Muscle of back (tissue), 11 donors: ENCODE results near the gene COL17A1. TPM values are rescaled to one million over a fixed set of nuclear protein-coding genes. Genes with fewer than 3 reads are reported as not detected.

Source experiments
- DNase-seq, 3 donors: peaks; one replicate each; pipeline versions ENCODE4 v3.0.0 to v3.0.0-alpha.2; 2013
- polyA plus RNA-seq, 10 donors: library from polyadenylated mRNA; unstranded; fragments of 120-200 nt; gene quantifications; one replicate each; pipeline ENCODE4 v1.2.1, GENCODE V29; 2013; ENCODE audit not compliant: insufficient read length in 10 of 10

Gene COL17A1
- polyA plus RNA-seq, 10 donors = 0.16 to 91.2 (median 0.35) TPM; not detected in 1

GRCh38 chr10:104033966-104034365 is 51.7 kb downstream of the COL17A1 start:
- no peak for DNase-seq

GRCh38 chr10:104033401-104033930 is 52.2 kb downstream of the COL17A1 start:
- DNase-seq = no peak

- DNase-seq = no peak
Observed at GRCh38 chr10:104032144-104032775, 53.4 kb downstream of the COL17A1 start.

GRCh38 chr10:104031631-104032030 is 54.0 kb downstream of the COL17A1 start:
- no peak for DNase-seq

- DNase-seq = peak; percentile 18 to 50 (median 43)
Observed at GRCh38 chr10:104029521-104029860, 56.2 kb downstream of the COL17A1 start.

GRCh38 chr10:104028823-104029520 is 56.7 kb downstream of the COL17A1 start:
- DNase-seq = no peak

GRCh38 chr10:104028146-104028545 is 57.5 kb downstream of the COL17A1 start:
- no peak for DNase-seq

GRCh38 chr10:104026762-104027161 is 58.9 kb downstream of the COL17A1 start:
- DNase-seq = no peak

GRCh38 chr10:104025524-104025923 is 60.2 kb downstream of the COL17A1 start:
- no peak for DNase-seq

GRCh38 chr10:104022026-104022425 is 63.7 kb downstream of the COL17A1 start:
- no peak for DNase-seq

- DNase-seq = no peak
Observed at GRCh38 chr10:104021246-104021645, 64.4 kb downstream of the COL17A1 start.

GRCh38 chr10:104020020-104020419 is 65.7 kb downstream of the COL17A1 start:
- DNase-seq = no peak

GRCh38 chr10:104018471-104018870 is 67.2 kb downstream of the COL17A1 start:
- no peak for DNase-seq

- DNase-seq = no peak
Observed at GRCh38 chr10:104016661-104017060, 69.0 kb downstream of the COL17A1 start.

GRCh38 chr10:104014176-104014575 is 71.5 kb downstream of the COL17A1 start:
- DNase-seq = no peak

- no peak for DNase-seq
Observed at GRCh38 chr10:104013489-104013888, 72.2 kb downstream of the COL17A1 start.

GRCh38 chr10:104011904-104012303 is 73.8 kb downstream of the COL17A1 start:
- DNase-seq = no peak

GRCh38 chr10:104005172-104005863 is 80.4 kb downstream of the COL17A1 start:
- DNase-seq = no peak

- no peak for DNase-seq
Observed at GRCh38 chr10:104002911-104003310, 82.8 kb downstream of the COL17A1 start.

- no peak for DNase-seq
Observed at GRCh38 chr10:103998805-103999204, 86.9 kb downstream of the COL17A1 start.

GRCh38 chr10:103995134-103995533 is 90.5 kb downstream of the COL17A1 start:
- DNase-seq = no peak

- DNase-seq = no peak
Observed at GRCh38 chr10:103991393-103992128, 94.1 kb downstream of the COL17A1 start.
